ENCODE data around the gene OR5L1.

The OR5L1 gene

GRCh38 chr11:55811067-55811466 lies at the start of gene OR5L1:
TSS of gene OR5L1 (plus strand) at chr11:55811367. CDS start at chr11:55811467, 100 bp downstream.
- no peak for DNase-seq (ENCODE audit: low read depth)

GRCh38 chr11:55773138-55773537 lies 38.0 kb upstream of the OR5L1 start, which contains the start of gene OR5D13:
TSS of gene OR5D13 (plus strand) at chr11:55773438. CDS start at chr11:55773438, 0 bp downstream.
- DNase-seq (ENCODE audit: low read depth) = no peak

GRCh38 chr11:55791606-55792005 lies 19.6 kb upstream of the OR5L1 start:
- no peak for DNase-seq (ENCODE audit: low read depth)

DNA sequence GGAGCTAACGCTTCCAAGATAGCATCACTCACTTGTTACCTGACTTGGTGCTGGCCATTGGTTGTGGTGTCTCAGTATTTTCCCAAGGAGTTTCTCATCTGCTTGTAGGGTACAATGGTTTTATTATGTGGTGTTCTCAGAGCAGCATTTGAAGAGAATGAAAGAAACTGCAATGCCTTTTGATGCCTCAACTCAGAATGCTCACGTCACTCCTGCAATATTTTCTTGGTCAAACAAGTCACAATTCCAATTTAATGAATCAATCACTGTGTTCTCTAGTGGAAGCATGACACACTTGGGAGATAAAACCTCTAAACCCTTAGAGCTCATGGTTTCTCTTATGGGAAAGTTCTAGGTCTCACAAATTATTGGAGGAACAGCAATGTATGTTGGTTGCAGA lies 17.8 kb upstream of the OR5L1 start:
- no peak for DNase-seq (ENCODE audit: low read depth)

GRCh38 chr11:55795256-55795655 lies 15.9 kb upstream of the OR5L1 start, which contains the start of gene OR5D14:
TSS of gene OR5D14 (plus strand) at chr11:55795556. CDS start at chr11:55795556, 0 bp downstream.
- DNase-seq (ENCODE audit: low read depth) = no peak

DNA sequence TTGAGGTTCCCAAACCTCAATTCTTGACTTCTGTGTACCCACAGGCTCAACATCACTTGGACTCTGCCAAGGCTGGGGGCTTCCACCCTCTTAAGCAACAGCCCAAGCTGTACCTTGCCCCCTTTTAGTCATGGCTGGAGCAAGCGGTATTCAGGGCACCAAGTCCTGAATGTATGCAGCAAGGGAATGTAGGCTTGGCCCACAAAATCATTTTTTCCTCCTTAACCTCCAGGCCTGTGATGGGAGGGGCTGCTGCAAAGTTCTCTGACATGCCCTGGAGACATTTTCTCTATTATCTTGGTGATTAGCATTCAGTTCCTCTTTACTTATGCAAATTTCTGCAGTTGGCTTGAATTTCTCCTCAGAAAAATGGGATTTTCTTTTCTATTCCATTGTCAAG lies 4.9 kb upstream of the OR5L1 start:
- DNase-seq (ENCODE audit: low read depth) = no peak

GRCh38 chr11:55819330-55819729 lies 8.2 kb downstream of the OR5L1 start, which contains the start of gene OR5D18:
TSS of gene OR5D18 (plus strand) at chr11:55819630. CDS start at chr11:55819630, 0 bp downstream.
- no peak for DNase-seq (ENCODE audit: low read depth)

GRCh38 chr11:55826919-55827318 lies 15.8 kb downstream of the OR5L1 start, which contains the start of gene OR5L2:
TSS of gene OR5L2 (plus strand) at chr11:55827219. CDS start at chr11:55827219, 0 bp downstream.
- no peak for DNase-seq (ENCODE audit: low read depth)

GRCh38 chr11:55838452-55838851 lies 27.3 kb downstream of the OR5L1 start, which contains the start of gene OR5D16:
TSS of gene OR5D16 (plus strand) at chr11:55838752. CDS start at chr11:55838752, 0 bp downstream.
- no peak for DNase-seq (ENCODE audit: low read depth)

DNA sequence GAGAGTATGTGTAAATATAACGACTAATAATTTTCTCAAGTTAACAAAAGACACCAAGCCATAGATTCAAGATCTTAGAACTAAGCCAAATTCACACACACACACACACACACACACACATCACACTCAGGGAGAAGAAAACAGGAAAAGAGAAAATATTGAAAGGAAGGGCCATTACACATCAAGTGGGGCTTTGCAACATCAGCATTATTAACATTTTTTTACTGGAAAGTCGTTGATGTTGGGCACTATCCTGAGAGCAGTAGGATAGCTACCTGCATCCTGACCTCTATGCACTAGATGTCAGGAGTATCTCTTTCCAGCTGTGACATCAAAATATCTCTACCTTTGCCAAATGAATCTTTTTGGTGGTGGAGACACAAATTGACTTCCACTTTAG lies 36.3 kb downstream of the OR5L1 start:
- no peak for DNase-seq (ENCODE audit: low read depth)

DNA sequence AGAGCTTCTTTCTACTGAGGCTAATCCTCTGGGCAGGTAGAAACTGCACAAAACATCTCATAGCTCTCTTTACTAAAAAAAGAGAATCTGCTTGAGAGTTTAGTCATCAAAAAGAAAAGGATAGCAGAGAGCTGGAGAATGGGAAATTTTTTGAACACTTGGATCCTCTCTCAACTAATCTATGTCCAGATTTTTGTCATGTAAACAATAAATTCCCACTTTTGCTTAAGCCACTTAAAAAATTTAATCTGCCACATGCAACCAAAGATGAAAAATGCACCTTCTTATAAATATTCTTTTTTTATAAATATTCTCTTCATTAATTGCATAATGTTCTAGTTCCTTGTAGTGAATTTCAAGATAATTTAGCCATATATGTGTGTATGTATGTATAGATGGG lies 37.9 kb downstream of the OR5L1 start:
- DNase-seq (ENCODE audit: low read depth) = no peak

DNA sequence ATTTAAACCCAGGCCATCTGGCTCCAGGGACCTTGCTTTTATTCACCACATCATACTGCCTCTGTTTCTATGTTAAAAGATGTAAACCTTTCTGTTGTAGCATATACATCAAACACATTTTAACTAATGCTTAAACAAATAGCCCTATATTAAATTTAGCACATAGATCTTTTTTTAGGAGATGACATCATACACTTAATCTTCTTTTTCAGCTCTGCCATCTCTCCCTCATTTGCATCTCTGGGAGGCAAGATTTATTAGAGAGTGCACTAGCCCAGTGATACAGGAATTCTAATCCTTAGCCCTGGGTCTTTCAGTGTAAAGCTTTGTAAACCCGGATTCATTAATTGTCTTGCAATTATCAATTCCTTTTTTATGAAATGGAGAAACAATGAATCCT lies 41.0 kb downstream of the OR5L1 start:
- DNase-seq (ENCODE audit: low read depth) = no peak

- DNase-seq (ENCODE audit: low read depth) = no peak
Observed at GRCh38 chr11:55854704-55855103, 43.5 kb downstream of the OR5L1 start.
